IPS DF 4.7 (cell line): ENCODE data around the gene CTTNBP2NL.

ENCODE experiments used
- DNase-seq: peaks from one replicate; pipeline ENCODE4 v3.0.0-alpha.2; 2013; ENCODE audit warnings: low spot score; ENCODE audit errors: extremely low read depth

CTTNBP2NL gene

DNA sequence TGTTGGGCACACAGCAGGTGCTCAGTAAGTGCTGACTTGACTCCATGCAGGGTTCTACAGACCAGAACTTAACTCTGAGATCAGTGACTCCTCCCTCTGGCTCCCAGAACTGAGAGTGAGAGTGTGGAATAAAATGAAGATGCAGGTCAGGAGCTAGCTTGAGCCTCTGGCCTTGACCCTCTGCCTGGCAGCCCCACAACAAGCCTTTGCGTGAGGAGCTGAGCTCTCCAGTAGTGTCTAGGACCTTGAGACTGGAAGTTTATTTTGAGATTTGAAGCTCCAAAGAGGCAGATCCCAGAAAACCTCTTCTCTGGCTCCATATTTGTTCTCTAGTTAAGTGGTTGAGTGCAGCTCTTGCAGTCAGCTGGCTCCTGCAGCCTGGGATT is 109.4 kb downstream of the CTTNBP2NL start:
- no peak for DNase-seq

DNA sequence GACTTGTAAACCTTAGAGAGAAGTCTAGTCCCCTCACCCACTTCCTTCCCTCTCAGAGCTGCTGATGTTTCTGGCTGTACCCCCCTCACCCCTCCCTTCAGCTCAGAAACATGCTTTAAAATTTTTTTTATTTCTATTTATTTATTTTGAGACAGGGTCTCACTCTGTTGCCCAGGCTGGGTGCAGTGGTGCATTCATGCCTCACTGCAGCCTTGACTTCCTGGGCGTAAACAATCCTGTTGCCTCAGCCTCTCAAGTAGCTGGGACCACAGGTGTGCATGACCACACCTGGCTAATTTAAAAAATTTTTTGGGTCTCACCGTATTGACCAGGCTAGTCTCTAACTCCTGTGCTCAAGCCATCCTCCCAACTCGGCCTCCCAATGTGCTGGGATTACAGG is 109.9 kb downstream of the CTTNBP2NL start:
- no peak for DNase-seq

DNA sequence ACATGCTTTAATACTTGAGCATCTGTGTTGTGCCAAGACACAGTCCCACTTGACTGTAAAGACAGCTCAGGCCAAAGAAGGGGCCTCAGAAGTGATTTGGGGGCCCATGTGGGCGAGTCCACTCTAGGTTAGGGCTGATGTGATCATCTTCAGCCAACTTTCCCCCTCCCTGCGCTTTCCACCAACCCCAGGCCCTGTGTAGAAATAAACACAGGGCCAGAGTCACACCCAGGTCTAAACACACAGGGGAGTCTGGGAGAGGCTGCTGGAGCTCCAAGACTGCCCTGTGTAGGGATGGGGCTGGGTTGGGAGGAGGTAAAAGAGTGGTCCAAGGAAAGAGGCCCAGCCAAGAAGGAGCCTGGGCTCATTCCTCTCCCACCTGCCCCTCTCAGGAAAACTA is 110.3 kb downstream of the CTTNBP2NL start:
- DNase-seq, result no peak

DNA sequence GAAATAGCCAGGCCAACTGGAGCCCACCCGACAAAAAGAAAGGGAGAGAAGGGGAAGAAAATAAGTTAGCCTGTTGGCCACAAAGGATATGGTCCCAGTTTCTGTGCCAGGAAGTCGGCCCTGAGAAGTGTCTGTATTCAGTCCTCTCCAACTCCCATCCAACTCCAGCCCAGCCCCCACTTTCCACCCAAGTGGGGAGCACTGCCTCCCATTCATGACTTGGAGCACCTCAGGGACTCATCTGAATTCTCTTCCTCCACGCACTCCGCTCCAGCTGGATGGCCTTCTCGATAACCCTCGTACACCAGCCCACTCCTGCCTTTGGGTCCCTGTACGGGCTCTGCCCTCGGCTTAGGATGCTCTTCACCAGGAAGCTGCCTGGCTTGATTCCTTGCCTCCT is 110.7 kb downstream of the CTTNBP2NL start:
- no peak for DNase-seq

DNA sequence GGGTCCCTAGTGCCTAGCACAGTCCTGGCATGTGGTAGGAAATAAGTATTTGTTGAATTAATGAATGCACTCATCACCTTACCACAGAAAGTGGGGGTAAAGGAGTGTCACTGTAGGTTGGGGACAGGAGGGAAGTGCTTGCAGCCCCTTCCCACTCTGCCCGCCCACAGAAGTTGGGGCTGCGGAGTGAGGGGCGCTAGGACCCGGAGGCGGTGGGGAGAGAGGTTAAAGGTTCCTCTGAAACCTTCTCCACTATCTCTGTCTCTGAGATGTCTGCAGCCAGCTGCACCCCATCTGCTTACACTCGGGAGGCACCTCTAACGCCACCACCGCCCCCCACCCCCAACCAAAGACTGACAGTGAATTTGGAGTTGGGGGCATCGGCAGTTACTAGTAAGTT is 111.3 kb downstream of the CTTNBP2NL start:
- DNase-seq, result no peak

DNA sequence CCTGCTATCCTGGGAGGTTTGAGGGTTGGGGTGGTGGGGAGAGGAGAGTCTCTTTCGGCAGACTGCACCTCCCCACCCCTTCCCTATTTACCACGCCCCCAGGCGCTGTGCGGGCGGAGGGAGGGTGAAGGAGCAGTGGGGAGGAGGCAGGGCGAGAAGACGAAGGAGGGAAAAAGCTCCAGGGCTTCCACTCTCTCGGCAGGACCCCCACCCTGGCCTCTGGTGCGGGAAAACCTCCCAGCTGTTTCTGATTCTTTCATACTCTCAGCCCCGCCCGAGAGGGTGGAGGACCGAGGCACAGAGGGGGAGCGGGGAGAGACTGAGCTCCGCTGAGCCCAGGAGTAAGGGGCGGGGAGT is 111.9 kb downstream of the CTTNBP2NL start:
- DNase-seq, result no peak

DNA sequence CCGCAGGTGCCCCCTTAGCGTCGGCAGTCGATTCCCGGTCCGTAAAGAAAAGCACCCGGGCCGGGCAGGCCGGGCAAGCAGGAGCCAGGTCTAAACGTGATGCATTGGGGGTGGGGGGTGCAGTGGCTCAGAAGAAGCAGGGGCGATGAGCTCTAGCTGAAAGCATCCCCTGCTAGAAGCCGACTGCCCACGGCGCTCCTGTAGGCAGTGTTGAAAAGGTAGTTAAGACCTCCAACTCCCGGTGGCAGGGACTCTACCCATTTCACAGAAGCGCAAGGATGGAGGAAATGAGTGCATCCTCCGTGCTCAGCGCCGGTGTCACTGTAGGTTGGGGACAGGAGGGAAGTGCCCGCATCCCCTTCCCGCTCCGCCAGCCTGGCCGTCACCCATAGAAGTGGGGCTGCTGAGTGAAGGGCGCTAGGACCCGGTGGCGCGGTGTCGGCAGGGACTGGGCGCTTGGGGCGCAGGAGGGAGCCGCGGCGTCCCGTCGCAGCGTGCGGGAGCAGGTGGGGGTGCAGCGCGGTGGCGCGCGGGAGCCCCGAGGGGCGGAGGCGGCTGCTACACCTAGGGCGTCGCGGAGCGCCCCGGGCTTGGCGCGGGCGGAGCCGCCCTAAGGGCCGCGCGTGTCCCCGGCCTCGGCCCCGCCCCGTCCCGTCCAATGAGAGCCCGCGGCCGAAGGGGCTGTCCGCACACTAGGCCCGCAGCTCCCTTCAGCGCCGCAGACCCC is 112.4 kb downstream of the CTTNBP2NL start, which contains the start of gene WNT2B:
WNT2B (plus strand) TSS at position 688 of the 727 bp plus-strand sequence. CDS start 298 bp downstream, outside the sequence.
- DNase-seq, result no peak

DNA sequence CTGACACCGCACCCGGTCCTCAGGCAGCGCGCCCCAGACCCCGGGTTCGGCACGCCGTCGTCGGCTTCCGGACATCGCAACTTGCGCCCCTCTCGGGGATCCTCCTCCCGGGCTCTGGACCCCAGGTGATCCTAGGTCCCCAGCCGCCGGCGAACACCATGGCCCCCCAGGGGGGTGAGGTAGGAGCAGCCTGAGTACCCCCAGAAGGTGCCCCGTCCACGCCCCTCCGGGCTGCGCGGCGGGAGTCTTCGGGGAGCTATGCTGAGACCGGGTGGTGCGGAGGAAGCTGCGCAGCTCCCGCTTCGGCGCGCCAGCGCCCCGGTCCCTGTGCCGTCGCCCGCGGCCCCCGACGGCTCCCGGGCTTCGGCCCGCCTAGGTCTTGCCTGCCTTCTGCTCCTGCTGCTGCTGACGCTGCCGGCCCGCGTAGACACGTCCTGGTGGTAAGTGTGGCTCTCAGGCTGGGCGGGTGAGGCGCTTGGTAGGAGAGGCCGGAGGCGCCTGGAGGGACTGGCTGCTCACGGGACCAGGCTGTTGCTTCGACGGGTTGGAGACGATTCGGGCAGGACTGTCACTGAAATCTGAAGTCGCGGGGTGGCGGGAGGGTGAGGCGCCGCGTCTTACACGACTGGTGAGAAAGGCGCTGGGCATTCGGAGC is 113.1 kb downstream of the CTTNBP2NL start:
- DNase-seq, result no peak

DNA sequence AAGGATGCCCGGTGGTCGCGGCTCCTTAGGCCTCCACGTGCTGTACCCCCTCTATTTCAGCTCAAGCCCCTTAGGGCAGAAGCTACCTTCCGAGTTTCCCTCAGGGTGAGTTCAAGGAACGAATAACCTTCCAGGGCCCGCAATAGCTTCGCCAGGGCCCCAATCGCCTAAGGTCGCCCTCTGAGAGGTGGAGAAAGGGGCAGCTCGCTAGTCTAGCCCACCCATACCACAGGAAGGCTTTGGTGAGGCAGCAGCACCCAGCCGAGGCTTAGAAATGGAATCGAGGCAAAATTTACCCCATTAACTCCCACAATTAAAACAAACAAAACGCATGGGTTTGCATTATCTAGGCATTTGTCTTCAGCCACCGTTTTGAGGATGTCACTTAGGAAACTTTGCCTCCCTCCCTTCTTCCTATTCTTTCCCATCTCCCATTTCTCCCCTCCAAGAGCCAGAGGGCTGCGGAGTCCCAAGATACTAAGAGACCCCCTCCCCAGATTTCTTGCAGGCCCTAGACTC is 113.7 kb downstream of the CTTNBP2NL start:
- no peak for DNase-seq

DNA sequence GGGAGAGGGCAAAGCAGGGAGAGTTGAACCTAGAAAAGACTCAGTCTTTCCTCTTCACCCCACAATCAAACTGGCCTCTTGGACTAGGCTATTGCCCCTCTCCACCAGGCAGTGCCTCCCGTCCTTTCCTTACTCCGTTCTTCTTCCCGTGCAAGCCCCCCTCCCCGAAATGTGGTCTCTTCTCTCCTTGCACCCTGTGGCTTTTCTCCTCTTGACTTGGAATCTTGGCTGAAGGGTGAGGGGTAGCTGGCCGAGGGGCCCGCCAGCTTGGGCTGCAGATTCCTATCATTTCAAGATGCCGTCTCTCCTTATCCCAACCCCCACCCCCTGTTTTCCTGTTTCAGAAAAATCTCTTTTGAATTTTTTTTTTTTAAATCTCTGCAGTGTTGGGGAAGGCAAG is 114.3 kb downstream of the CTTNBP2NL start:
- no peak for DNase-seq
